ENCODE data around the gene GRAMD1B. TPM values are rescaled to one million over a fixed set of nuclear protein-coding genes. Genes with fewer than 3 reads are reported as not detected.

The GRAMD1B gene
- polyA plus RNA-seq, 1 donor: 9.5 TPM

GRCh38 chr11:123475469-123475868 lies 45.4 kb downstream of the GRAMD1B start:
- no peak for DNase-seq (ENCODE audit: low read depth)

- DNase-seq (ENCODE audit: low read depth): no peak
Measured at GRCh38 chr11:123477205-123477907, 47.3 kb downstream of the GRAMD1B start.

DNA sequence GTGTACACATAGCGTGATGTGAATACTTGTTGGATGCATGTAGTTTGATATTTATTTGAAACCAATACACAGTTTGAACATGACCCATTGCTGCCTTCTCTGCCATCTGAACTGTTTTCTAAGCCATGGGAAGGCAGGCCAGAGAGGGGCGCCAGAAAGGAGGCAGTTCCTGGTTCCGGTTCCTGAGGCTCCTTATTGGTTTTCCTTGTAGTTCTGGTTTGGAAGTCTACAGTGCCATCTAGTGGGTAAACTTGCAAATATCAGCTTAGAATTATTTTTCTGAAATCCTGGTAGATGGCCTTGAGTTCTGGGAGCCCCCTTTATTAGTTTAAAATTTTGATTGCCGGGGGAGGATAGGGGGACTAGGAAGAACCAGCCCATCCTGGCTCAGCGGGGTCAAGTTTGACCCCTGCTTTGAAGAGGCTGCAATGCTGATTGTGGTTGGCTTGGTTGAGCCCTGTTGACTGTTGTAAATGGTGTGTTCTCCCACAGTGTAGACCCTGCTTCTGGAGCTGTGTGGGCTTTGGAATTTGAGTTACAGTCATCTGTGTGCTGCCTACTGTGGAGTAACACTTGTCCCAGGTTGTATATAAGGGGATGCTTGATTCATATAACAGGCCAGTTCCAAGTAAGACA lies 48.4 kb downstream of the GRAMD1B start:
- DNase-seq (ENCODE audit: low read depth): peak; percentile 45

- no peak for DNase-seq (ENCODE audit: low read depth)
Measured at GRCh38 chr11:123479048-123479837, 49.2 kb downstream of the GRAMD1B start.

- no peak for DNase-seq (ENCODE audit: low read depth)
Measured at GRCh38 chr11:123480290-123480815, 50.3 kb downstream of the GRAMD1B start.

DNA sequence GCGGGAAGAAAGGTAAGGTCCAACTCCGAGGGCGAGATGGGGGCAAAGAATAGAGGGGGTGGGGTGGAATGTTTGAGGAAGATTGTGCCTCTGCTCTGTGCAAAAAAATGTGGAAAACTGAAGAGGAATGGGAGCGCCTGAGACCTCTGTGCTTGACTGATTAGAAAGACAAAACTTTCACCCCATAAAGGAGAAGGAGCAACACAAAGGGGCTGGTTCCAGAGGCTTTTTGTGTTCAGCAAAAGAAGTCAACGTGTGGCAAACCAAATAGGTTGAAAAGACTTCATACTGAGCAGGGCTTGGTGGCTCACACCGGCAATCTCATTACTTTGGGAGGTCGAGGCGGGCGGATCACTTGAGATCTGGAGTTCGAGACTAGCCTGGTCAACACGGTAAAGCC lies 50.8 kb downstream of the GRAMD1B start:
- DNase-seq (ENCODE audit: low read depth): no peak

GRCh38 chr11:123481640-123482039 lies 51.6 kb downstream of the GRAMD1B start:
- no peak for DNase-seq (ENCODE audit: low read depth)

GRCh38 chr11:123482218-123482617 lies 52.1 kb downstream of the GRAMD1B start:
- no peak for DNase-seq (ENCODE audit: low read depth)

- no peak for DNase-seq (ENCODE audit: low read depth)
Measured at GRCh38 chr11:123483058-123483457, 53.0 kb downstream of the GRAMD1B start.

DNA sequence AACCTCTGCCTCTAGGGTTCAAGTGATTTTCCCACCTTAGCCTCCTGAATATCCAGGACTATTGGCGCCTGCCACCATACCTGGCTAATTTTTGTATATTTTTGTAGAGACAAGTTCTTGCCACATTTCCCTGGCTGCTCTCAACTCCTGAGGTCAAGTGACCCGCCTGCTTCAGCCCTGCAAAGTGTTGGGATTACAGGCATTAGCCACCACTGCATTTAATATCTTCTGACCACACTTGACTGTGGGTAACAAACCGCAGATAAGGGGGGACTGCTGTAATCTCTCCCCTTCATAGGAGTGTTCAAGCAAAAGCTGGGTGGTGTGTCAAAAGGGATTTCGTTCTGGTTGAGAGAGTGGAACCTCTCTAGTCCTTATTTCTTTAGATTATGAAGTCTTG lies 53.4 kb downstream of the GRAMD1B start:
- no peak for DNase-seq (ENCODE audit: low read depth)

DNA sequence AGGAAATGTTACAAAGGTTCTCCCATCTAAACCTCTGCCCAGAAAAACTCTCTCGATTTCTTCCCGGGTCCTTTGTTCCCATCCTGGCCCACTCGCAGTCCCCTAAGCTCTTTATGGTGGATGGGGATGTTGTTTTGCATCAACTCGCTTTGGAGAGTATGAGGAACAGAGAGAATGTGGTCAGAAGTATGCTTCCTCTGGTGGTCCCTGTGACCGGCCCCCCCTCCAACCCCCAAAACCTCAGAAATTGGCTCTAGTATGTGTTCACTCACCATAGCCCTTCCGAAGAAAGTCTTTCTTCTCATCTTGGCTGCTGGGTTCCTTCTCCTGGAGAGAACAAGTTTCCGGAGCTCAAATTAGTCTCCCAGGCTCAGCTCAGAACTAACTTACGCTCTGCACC lies 54.4 kb downstream of the GRAMD1B start:
- DNase-seq (ENCODE audit: low read depth): no peak

- no peak for DNase-seq (ENCODE audit: low read depth)
Measured at GRCh38 chr11:123487157-123487744, 57.2 kb downstream of the GRAMD1B start.

- no peak for DNase-seq (ENCODE audit: low read depth)
Measured at GRCh38 chr11:123490527-123490926, 60.5 kb downstream of the GRAMD1B start.

- no peak for DNase-seq (ENCODE audit: low read depth)
Measured at GRCh38 chr11:123491241-123491640, 61.2 kb downstream of the GRAMD1B start.

DNA sequence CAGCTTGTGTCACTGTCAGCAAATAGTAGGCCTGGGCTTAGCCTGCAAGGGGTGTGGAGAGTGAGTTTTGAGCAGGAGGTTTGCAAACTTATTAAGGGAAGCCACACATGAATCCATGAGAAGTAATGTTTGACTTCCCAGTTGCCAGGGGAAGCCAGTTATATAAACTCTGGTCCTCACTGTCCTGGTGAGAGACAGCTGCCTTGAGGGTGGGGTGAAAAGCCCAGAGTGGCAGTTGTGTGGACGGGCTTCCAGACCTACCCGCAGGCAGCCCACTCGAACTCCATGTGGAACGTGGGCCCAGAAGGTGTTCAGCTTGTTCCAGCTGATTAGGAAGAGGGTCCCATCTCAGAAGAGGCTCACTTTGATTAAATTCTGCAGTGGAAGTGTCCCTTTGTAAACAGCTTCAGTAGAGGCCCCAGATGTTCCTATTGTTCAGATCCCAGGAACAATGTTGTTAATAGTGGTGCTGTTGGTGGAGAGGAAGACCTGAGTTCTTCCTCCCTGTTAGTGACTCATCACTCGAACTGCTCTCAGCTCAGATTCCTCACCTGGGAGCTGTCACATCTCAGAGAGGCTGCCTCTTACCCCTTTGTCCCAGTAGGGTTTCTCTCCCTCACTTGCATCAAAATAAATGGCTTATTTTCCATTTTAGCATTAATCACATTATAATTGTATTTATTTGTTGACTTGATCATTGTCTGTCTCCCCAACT lies 63.4 kb downstream of the GRAMD1B start:
- no peak for DNase-seq (ENCODE audit: low read depth)

- DNase-seq (ENCODE audit: low read depth): no peak
Measured at GRCh38 chr11:123494195-123495050, 64.4 kb downstream of the GRAMD1B start.

- no peak for DNase-seq (ENCODE audit: low read depth)
Measured at GRCh38 chr11:123504401-123504800, 74.3 kb downstream of the GRAMD1B start.

GRCh38 chr11:123505546-123506299 lies 75.7 kb downstream of the GRAMD1B start:
- DNase-seq (ENCODE audit: low read depth): no peak

DNA sequence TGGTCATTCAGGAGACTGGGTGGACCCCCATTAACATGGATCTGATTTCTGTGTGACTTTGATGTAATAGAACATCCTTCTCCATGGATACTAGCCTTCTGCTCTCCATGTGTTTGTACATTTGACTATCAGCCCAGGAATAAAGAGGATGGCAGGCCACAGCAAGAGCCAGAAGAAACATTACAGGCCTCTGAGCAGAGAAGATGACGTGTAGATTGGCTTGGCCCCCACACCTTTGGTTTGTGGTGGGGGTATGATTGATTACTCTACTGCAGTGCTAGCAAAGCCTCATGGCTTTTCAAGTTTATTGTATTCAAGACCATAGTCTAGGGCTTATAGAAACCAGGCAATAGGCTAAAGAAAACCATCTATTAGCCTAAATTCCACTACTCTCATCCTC lies 77.0 kb downstream of the GRAMD1B start:
- DNase-seq (ENCODE audit: low read depth): no peak
